GM18519 (cell line): ENCODE measurements around the gene CDC25C.
A peak's percentile ranks its signal among the peaks of the same experiment; 100 is the strongest.
"Not testable (repeated sequence)": the region's sequence is repeated elsewhere in the genome, so short reads cannot be mapped to it uniquely, and the experiment has no call there.

Experiments
- ATAC-seq: cut with Tn5 transposase; IDR thresholded peaks from one replicate; pipeline ENCODE4 v1.9.1; 2021; ENCODE audit warnings: mild to moderate bottlenecking, moderate library complexity; ENCODE audit not compliant: unreplicated experiment, low FRiP score

Gene CDC25C

DNA sequence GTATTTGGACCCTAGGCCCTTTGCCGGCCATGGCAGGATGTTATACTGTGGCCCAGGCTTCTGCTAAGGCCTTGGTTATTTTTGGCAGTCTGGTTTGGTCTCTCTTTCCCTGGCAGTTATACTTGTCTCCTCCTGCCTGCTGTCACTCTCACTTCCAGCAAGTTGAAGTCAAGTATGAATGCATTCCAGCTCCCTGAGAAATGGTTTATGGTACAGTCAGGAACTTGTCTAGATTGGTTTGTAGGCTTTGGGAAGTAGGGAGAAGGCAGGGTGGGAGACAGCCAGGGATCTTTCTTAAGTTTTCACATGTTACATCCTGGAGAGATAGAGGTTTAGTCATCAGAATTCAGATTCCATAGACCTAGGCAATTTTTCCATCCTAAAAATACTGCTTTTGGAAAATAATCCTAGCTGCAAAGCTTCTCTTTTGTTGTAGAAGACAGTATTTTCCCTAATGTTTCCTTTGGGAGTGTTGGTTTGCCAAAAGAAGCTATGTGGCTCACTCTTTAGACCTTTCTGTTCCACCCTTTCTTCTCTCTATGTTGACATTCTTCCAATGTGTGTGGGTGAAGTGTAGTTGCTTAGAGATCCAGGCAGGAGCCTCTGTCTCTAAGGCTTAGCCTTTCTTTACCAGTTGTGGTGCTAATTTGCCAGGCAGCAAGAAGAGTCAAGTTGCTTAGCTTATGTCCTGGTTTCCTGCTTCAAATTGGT, 18.4 kb upstream of the CDC25C start:
- ATAC-seq, result no peak

DNA sequence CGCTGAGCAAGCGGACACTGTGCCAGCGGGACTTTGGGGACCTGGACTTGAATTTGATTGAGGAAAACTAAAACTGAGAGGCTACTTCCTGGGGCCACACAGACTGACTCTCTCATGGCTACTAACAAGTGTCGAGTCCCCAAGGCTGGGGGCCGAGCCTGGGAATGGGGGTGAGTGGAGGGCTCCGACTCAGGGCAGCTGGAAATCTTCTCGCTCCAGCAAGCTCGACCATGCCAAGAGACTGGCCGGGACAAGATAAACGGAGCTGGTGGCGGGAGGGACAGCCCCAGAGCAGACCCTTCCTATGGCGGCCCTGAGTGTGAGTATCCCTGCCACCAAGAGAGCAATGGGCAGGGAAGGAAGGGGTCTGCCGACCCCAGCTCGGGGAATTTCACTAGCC, 15.3 kb upstream of the CDC25C start:
- ATAC-seq, result no peak

GRCh38 chr5:138344887-138345622, 13.5 kb upstream of the CDC25C start:
- no peak for ATAC-seq

- ATAC-seq, result no peak
Measured at GRCh38 chr5:138340008-138340407, 8.4 kb upstream of the CDC25C start.

DNA sequence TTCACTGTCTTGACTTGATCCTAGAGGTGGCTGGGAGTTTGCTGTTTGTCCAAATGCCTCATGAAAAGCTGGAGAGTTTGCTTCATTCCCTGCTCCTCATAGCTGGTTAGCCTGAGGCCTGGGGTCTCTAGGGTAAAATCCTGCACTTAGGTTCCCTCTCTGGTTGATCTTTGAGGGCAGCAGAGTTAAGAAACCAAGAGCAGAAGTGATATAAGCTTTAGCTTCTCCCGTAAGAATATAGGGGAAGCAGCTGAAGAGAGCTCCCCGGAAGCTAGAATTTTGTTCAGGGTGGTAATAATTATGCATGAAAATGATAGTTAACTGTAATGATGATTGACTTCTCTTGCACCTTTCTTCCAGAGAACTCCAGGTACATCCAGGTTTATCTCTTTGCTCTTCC, 7.9 kb upstream of the CDC25C start:
- no peak for ATAC-seq

GRCh38 chr5:138339091-138339456, 7.5 kb upstream of the CDC25C start:
- ATAC-seq, result no peak

DNA sequence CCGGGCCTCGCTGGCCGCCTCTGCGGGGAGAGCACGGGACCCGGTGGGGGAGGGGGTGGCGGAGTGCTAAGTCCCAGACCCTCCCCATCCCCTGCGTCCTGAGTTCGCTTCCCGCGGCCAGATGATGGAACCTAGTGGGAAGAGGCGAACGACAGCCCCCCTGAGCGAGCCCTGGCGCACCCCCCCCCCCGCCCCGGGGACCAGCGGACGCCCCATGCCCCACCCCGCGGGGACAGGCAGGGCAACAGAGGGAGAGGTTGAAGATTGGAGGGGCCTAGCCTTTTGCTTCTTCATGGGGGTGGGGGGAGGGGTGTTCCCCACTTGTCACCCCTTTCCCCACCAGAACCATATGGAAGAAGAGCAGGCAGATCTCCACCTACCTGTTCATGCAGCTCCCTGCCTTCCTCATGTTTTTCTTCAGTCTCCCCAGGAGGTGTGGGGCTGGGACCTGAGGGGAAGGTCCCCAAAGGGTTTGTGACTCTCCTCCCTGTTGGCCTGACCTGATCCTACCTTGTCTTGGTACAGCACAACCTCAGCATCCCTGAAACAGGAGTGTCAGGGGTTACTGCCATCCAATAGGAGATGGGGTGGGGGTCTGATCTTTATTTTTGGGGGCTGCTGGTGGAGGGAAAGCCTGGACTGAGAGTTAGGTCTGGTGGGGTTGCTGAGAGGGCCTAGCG, 6.9 kb upstream of the CDC25C start:
- ATAC-seq, result no peak

DNA sequence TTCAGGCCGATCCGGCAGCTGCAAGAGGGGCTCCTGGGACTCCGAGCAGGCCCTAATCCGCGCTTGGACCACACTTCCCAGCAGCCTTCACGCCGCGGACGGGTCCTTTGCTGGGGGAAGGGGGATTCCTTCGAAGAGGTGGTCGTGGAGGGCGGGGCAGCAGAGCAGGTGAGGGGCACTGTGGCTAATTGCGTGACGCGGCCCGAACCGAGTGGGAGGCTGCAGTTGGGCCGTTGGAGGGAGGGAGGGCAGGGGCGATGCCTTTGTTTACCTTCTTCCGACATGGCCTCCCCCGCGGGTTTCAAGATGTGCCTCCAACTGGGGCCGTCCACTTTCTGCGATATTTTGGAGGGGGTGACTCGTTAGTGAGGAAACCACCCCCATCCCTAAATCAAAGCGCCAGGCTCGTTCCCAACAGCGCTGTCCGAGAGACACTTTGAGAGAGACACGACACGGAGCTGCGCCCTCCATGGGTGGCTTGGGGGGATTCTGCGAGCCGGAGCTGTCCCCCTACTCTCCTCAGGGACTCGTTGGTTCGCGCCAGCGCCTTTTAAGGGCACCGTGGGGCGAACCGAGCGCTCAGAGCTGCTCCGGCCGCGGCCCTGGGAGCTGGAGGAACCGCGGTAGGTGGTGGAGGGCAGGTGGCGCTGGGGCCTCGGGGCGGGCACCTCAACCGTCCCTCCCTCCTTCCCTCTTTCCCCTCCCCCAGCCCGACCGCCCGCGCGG, 6.2 kb upstream of the CDC25C start, which contains the start of gene FAM53C:
TSS of gene FAM53C (plus strand) at position 582 of the 726 bp plus-strand sequence. CDS start 3,070 bp downstream, outside the sequence.
- peak; percentile 68 for ATAC-seq

- no peak for ATAC-seq
Measured at GRCh38 chr5:138336952-138337684, 5.5 kb upstream of the CDC25C start.

DNA sequence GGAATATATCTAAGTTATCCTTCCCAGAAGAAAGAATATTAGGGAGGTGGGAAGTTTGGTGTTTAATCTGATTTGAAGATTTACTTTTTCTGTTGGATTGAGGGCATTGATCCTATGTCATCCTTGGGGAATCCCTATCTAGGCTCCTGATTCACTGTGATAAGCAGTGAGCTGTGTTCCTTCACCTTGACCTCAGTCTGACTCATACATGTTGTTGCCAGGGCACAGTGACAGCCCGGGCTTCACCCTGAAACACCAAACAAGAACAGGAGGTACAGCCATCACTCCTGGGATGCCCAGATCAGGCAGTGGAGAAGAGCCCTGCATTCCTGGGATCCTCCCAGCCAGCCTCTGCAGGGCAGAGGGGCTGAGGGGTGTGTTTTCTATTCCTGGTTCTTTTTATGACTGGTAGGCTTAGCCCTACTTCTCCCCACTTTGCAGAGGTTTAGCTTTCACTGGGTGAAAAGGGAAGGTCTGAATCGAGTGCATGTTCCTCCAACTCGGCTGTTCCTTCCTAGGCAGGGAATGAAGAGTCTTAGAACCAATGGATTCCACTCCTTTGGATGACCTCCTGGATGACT, 3.4 kb upstream of the CDC25C start:
- ATAC-seq, result no peak

DNA sequence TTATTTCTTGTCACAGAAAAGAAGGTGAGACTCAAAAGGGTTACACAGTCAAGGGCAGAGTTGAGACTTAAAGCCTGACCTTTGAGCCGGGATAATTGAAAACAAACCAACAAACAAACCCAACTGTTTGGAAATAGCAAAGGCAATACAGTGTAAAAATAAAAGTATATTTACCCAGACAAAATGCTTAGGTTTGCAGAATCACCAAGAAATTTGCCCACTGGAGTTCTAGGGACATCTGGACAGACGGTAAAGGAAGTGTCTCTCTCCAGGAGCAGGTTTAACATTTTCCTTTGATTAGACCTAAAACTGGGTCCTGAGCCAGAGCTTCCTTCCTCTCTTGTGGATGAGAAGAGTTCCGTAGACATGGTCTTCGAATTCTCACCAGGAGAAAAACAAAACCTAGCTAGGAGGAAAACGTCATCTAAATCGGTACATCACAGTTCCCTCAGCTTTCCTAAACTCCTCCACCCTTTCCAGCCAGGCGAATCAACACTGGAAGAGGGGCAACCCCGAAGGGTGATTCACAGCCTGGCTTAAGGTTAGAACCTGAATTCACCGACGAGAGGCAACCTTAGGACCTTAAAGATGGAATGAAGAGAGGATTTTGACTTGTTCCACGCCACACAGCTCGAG, 673 bp downstream of the CDC25C start:
- no peak for ATAC-seq

DNA sequence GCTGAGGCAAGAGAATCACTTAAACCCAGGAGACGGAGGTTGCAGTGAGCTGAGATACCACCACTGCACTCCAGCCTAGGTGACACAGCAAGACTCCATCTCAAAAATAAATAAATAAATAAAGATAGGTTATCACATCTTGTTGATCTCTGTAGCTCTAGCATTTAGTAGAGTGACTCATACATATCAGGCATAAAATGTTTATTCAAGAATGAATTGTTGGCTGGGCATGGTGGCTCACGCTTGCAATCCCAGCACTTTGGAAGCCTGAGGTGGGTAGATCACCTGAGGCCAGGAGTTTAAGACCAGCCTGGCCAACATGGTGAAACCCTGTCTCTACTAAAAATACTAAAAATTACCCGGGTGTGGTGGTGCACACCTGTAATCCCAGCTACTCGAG, 13.4 kb downstream of the CDC25C start:
- not testable (repeated sequence) for ATAC-seq

GRCh38 chr5:138316355-138316754, 15.2 kb downstream of the CDC25C start:
- ATAC-seq, result no peak

DNA sequence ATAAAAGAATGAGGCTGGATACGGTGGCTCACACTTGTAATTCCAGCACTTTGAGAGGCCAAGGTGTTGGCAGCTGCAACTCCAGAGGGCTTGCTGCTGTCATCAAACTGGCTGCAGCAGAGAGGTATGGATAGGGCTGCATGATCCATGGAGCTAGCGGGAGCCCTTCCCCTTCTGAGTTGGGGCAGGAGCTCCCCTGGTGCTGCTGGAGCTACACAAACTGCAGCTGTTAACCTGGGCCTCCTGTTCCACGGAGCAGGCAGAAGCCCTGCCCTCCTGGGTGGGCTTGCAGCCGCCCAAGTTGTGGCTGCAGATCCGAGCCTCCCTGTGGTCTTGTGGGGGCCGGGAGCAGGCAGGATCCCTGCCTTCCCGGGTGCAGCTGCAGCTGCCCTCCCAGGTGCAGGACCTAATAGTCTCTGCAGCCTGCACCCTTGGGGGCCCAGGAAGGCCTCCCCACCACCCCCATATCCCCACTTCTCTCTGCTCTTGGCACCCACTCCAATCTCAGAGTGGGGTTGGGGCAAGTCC, 15.8 kb downstream of the CDC25C start:
- ATAC-seq, result no peak

- no peak for ATAC-seq
Measured at GRCh38 chr5:138305797-138306196, 25.8 kb downstream of the CDC25C start.

- no peak for ATAC-seq
Measured at GRCh38 chr5:138303372-138303771, 28.2 kb downstream of the CDC25C start.

GRCh38 chr5:138289296-138289695, 42.3 kb downstream of the CDC25C start:
- ATAC-seq, result no peak

DNA sequence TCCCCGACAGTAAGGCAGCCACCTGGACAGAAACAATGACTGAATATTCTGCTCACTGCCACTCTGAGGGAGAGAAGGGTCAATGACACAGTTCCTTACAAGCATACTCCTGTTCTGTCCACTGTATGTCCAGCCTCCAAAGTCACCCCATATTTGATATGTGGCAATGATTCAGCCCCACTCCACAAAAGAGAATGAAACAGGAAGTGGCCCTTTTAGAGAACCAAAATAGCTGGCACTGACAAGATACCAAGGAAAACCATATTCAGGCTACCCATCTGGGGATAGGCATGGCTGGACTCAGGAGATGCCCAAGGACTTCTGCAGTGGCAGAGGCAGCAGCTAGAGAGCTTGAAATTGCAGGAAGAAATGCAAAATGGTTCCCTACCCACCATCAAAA, 44.4 kb downstream of the CDC25C start:
- no peak for ATAC-seq
